Measurements from ENCODE around the gene ITGAE. TPM values are rescaled to one million over a fixed set of nuclear protein-coding genes. Genes with fewer than 3 reads are reported as not detected.

Gene ITGAE, protein sequence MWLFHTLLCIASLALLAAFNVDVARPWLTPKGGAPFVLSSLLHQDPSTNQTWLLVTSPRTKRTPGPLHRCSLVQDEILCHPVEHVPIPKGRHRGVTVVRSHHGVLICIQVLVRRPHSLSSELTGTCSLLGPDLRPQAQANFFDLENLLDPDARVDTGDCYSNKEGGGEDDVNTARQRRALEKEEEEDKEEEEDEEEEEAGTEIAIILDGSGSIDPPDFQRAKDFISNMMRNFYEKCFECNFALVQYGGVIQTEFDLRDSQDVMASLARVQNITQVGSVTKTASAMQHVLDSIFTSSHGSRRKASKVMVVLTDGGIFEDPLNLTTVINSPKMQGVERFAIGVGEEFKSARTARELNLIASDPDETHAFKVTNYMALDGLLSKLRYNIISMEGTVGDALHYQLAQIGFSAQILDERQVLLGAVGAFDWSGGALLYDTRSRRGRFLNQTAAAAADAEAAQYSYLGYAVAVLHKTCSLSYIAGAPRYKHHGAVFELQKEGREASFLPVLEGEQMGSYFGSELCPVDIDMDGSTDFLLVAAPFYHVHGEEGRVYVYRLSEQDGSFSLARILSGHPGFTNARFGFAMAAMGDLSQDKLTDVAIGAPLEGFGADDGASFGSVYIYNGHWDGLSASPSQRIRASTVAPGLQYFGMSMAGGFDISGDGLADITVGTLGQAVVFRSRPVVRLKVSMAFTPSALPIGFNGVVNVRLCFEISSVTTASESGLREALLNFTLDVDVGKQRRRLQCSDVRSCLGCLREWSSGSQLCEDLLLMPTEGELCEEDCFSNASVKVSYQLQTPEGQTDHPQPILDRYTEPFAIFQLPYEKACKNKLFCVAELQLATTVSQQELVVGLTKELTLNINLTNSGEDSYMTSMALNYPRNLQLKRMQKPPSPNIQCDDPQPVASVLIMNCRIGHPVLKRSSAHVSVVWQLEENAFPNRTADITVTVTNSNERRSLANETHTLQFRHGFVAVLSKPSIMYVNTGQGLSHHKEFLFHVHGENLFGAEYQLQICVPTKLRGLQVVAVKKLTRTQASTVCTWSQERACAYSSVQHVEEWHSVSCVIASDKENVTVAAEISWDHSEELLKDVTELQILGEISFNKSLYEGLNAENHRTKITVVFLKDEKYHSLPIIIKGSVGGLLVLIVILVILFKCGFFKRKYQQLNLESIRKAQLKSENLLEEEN
- total RNA-seq: 11.6 TPM

DNA sequence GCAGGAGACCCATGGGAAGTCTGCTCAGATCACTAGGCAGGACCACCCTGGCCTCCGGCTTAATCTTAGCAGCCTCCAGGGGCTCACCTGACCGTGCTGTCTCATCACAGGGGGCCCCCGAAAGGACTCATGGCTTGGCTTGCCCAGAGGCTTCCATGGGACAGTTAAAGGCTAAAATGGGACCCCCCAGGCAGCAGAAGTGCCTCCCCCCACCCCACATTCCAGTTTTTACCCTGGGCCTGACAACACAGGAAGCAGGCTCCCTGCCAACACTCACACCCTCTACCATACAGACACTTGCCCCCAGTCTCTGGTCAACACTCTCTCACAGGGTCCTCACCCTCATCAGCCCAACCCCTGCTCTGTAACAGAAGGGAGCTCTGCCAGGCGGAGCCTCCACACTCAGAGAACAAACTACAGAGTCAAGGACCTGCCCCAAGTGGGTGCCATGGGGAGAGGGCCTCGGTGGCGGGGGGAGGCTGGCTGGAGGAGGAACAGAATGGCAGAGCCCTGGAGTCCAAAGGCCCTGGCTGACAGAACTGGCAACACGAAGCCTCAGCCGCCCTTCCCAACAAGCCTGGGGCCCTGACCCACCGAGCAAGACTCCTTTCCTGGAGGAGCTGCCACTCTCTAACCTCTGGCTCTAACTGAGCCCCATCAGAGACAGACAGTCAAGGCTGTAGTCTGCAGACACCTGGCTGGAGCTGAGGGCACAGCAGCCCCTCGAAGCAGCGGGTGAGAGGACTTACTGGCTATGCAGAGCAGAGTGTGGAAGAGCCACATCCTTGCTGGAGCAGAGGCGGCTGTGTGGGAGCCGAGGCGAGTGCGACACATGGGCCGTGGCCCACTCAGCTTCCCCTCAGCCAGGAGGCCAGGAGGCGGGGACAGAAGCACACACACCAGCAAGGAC, at the start of gene ITGAE:
Gene ITGAE, minus strand, starts transcription at position 827 of the 910 bp plus-strand sequence. Its CDS starts 44 bp downstream, at position 783.

DNA sequence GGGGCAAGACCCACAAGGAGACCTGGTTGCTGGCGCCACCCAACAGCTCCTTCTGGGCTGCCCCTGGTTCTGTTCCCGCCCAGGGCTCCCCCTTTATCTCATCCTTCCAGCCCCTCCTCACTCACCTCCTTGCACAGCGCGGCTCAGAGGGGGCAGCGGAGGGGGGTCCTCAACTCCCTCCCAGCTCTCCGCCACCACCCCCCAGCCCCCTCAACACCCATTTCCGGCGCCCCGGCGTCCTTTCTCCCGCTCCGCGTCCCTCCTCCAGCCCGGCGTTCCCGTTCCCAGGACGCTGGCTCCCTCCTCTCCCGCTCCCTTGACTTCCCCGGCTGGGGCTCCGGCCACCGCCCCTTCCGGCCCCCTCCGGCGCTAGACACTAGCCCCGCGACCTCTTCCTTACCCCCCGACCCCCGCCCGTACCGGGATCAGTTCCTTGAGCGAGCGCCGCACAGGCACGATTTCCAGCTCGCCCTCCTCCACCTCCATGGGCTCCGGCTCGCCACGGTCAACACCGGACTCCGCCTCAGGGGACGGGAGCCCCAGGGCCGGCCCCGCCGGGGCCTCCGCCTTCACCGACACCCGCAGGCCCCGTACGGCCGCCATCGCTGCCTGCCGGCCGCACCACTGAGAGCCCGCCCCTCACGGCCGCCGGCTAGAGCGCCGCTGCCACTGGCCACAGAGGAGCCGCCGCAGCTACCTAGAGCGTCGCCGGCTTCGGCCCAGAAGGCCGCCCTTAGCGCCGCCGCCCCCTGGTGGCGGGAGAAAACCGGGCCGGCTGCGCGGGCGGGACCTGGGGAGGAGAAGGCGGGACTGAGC, 44.8 kb upstream of the ITGAE start, which contains the start of gene NCBP3:
Gene NCBP3, minus strand, starts transcription at position 626 of the 816 bp plus-strand sequence. Its CDS starts 23 bp downstream, at position 603.

DNA sequence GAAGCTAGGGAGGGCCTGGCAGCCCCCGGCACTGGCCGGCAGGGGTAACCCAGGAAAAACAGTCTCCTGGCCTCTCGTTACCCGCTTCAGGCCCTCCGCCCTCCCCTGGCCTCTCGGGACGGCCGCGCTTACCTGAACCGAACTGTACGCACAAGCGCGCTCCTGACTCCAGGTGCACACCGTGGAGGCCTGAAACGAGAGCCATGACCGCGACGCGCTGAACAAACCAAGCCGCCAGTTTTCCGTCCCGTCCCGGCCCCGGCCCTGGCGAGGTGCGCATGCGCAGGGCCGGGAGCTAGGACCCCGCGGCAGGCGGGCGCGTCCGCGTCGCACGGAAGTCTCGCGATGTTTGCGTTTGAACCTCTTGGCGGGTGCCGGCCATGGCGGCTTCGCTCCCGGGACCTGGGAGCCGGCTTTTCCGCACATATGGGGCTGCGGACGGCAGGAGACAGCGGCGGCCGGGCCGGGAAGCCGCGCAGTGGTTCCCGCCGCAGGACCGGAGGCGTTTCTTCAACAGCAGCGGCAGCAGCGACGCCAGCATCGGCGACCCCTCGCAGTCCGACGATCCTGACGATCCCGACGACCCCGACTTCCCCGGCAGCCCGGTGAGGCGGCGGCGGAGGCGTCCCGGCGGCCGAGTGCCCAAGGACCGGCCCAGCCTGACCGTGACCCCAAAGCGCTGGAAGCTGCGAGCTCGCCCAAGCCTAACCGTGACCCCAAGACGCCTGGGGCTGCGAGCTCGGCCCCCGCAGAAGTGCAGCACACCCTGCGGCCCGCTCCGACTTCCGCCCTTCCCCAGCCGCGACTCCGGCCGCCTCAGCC, 77.2 kb downstream of the ITGAE start, which contains the start of gene HASPIN:
Gene HASPIN, plus strand, starts transcription at position 348 of the 822 bp plus-strand sequence. Its CDS starts 33 bp downstream, at position 381.

DNA sequence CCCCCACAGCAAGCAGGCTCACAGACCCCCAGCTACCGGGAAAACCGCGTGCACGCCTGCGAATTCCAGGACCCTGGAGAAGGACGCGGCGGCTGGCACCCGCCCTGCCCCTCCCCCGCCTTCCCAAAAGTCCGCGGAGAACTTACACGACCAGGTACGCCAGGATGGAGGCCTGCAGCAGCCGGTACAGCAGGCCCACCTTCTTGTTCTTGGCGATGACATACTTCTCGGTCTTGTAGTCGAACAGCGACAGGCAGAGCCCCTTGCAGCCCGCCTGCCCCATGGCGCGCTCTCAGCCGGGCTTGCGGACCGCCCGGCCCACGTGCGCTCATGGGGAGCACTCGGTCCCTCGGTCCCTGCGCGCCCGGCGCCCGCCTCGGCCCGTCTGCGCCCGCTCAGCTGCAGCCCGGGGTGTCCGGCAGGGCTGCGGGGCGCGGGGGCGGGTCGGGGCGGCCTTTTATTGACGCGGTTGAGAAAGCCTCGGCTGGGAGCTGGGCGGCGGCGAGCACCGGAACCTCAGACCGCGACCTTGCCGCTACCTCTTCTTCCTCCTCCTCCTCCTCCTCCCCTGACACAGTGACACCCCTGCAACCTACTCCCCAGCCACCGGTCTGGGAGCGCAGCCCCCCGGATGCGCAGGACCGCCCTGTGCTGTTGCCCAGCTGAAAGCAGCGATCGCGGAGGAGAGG, 105.1 kb downstream of the ITGAE start, which contains the start of gene P2RX5:
Gene P2RX5, minus strand, starts transcription at position 433 of the 689 bp plus-strand sequence. Its CDS starts 150 bp downstream, at position 283.

DNA sequence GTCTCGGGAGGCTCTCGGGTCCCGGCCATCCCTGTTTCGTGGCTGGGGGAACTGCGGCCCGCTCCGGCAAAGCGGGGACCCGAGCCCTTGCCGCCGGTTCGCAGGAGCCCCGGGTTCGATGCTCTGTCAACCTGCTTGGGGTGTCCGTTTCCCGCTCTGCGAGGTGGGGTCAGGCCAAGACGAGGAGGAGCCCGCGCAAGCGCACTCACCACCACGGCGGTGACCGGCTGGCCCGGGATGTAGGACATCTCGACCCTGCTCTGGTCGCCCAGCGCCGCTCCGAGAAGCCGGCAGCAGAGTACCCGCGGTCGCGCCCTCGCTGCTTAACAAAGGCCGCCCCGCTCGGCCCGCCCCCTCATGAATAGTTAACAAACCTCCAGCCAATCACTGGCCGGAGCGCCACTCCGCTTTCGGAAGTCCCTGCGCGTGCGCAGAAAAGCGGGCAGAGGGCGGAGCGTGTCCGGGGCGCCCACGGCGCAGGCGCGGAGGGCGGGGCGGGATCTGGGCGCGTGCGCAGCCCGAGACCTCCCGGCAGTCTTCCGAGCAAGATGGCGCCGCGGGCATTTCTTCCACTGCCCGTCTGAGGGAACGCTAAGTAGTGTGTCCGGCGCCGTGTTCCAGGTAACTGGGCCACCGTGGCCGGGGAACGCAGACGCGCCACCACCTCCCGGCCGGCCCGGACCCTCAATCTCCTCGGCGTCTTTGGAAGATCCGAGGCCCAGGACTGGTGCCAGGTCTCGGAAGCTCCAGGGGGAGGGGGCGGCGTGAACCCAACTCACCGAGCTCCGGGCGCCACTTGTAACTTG, 132.5 kb downstream of the ITGAE start, which contains the start of the genes EMC6 and TAX1BP3:
Gene EMC6, plus strand, starts transcription at position 534 of the 806 bp plus-strand sequence. CDS start 335 bp downstream, outside the sequence.
Gene TAX1BP3, minus strand, starts transcription at position 300 of the 806 bp plus-strand sequence. Its CDS starts 52 bp downstream, at position 248.

Other genes with a start within 250 kb of the ITGAE start
- 0.94 TPM for gene TRPV3, start 243.4 kb downstream of the ITGAE start, total RNA-seq
- 10.6 TPM for gene TRPV1, start 191.8 kb downstream of the ITGAE start, total RNA-seq
- 23.5 TPM for gene SHPK, start 164.9 kb downstream of the ITGAE start, total RNA-seq
- gene CTNS, start 164.4 kb downstream of the ITGAE start, total RNA-seq: 8.5 TPM
- 31.3 TPM for gene TAX1BP3, start 132.6 kb downstream of the ITGAE start, total RNA-seq
- 10.6 TPM for gene EMC6, start 132.4 kb downstream of the ITGAE start, total RNA-seq
- 6.9 TPM for gene P2RX5, start 105.0 kb downstream of the ITGAE start, total RNA-seq
- 1.3 TPM for gene HASPIN, start 77.3 kb downstream of the ITGAE start, total RNA-seq
- gene NCBP3, start 45.1 kb upstream of the ITGAE start, total RNA-seq: 60.7 TPM
- gene CAMKK1, start 91.9 kb upstream of the ITGAE start, total RNA-seq: 15.0 TPM
- gene P2RX1, start 115.3 kb upstream of the ITGAE start, total RNA-seq: 0.31 TPM
- gene ATP2A3, start 163.2 kb upstream of the ITGAE start, total RNA-seq: 3.8 TPM

All from parietal lobe (tissue), 1 donor.